ENCODE results near the gene ZNF385B.

DNA sequence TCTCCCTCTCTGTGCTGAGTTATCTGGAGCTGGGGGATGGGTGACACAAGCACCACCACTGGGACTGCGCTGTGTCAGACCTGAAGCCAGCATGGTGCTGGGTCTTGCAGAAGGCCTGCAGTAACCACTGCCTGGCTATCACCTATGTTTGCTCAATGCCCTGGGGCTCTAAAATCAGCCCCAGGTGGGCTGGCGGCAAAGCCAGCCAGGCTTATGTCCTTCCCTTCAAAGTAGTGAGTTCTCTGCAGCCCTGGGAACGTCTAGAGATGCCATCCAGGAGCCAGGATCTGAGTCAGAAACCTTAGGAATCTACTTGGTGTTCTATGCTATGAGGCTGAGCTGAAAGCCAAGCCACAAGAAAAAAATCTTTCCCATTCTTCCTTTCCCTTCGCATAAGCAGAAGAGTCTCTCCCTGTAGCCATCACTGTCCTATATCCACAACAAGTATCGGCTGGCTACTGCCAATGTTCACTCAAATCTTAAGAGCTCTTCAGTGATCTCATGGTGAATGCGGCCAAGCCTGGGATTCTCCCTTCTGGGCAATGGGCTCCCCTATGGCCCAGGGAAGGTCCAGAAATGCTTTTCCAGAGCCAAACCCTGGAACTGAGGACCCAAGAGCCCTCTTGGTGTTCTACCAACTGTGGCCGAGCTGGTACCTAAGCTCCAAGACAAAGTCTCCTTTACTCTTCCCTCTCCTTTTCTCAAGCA is 248.7 kb downstream of the ZNF385B start:
- TF ChIP-seq, protein P1, sequence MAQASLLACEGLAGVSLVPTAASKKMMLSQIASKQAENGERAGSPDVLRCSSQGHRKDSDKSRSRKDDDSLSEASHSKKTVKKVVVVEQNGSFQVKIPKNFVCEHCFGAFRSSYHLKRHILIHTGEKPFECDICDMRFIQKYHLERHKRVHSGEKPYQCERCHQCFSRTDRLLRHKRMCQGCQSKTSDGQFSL (CRISPR knock-in tag; IDR thresholded peaks at IDR 0.05) = no peak
- TF ChIP-seq, protein P1 (tag; IDR thresholded peaks at IDR 0.05) = no peak
- TF ChIP-seq KAT2B (IDR thresholded peaks at IDR 0.05; ENCODE audit: low read depth, low read length) (no peak), EGR1 (conservative IDR thresholded peaks at IDR 0.05) (no peak), PHB2 (IDR thresholded peaks at IDR 0.05; ENCODE audit: low read depth) (no peak), CTCF (IDR thresholded peaks at IDR 0.05 in 2 of 3, conservative IDR thresholded peaks at IDR 0.05 in 1 of 3; ENCODE audit: insufficient read depth in 2 of 3, low read depth in 1 of 3, low read length in 3 of 3) (no peak), POLR2AphosphoS5 (IDR thresholded peaks at IDR 0.05; ENCODE audit: control insufficient read depth, insufficient read depth, low read depth, low read length) (no peak), SP1 (CRISPR knock-in tag; IDR thresholded peaks at IDR 0.05) (no peak), ATF3 (IDR thresholded peaks at IDR 0.05) (no peak), ATF3 (CRISPR knock-in tag; conservative IDR thresholded peaks at IDR 0.05) (no peak), ZNF124 (CRISPR knock-in tag; IDR thresholded peaks at IDR 0.05) (no peak), BRF1 (IDR thresholded peaks at IDR 0.05; ENCODE audit: borderline replicate concordance, extremely low read depth, insufficient read length) (no peak)
